Left ventricle myocardium inferior (tissue), 1 donor: ENCODE data around the gene ATP10D. TPM values are rescaled to one million over a fixed set of nuclear protein-coding genes. Genes with fewer than 3 reads are reported as not detected.
A peak's percentile ranks its signal among the peaks of the same experiment; 100 is the strongest.

Source experiments
- DNase-seq: peaks from one replicate; pipeline ENCODE4 v3.0.0-alpha.2; 2020
- H3K27ac ChIP-seq: fragments of 200-600 bp; replicated peaks from 2 replicates; pipeline ENCODE4 v1.8.0; 2021
- H3K27me3 ChIP-seq: fragments of 200-600 bp; 2 replicates; pipeline ENCODE4 v1.8.0; 2021; ENCODE audit warnings: low read depth
- H3K36me3 ChIP-seq: fragments of 200-600 bp; 2 replicates; pipeline ENCODE4 v1.8.0; 2021
- H3K4me1 ChIP-seq: fragments of 200-600 bp; 2 replicates; pipeline ENCODE4 v1.8.0; 2021
- H3K4me3 ChIP-seq: fragments of 200-600 bp; 2 replicates; pipeline ENCODE4 v1.8.0; 2021; ENCODE audit warnings: mild to moderate bottlenecking, moderate library complexity
- H3K9me3 ChIP-seq: fragments of 200-600 bp; replicated peaks from 2 replicates; pipeline ENCODE4 v1.8.0; 2021
- intact Hi-C: fragments of 100-400 bp; cut with micrococcal nuclease; formaldehyde crosslinking; loops from one replicate; pipeline ENCODE4 v1.11.0; 2022
- total RNA-seq: library from RNA; stranded (reverse); fragmentation: NEBNext Ultra II Directional; extraction: Animal tissue kit (Norgen Biotek cat#: 25700); gene quantifications from one replicate; pipeline ENCODE4 v1.2.1, GENCODE V29; 2021
- TF ChIP-seq, protein P1 (sequence below): fragments of 200-600 bp; IDR thresholded peaks from 2 replicates; pipeline ENCODE4 v1.8.0; 2021; ENCODE audit warnings: antibody characterized with exemption, mild to moderate bottlenecking, borderline replicate concordance
- donor health status: DM: no; HTN: yes; CAD: no; lungs with severe emphysema.

Gene ATP10D
- total RNA-seq, 1 donor from 2014 or later: 10.3 TPM

DNA sequence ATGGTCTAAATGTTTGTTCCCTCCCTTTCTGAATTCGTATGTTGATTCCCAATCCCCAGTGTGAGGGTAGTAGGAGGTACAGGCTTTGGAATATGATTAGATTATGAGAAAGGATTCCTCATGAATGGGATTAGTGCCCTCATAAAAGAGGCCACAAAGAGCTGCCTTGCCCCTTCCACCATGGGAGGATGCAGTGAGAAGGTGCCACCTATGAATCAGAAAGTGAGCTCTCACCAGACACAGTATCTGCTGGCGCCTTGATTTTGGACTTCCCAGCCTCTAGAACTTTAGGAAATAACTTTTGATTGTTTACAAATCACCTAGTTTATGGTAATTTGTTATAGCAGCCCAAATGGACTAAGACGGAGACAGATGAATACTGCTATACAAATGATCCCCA is 3.6 kb downstream of the ATP10D start:
- intact Hi-C loops: no loop called here
- TF ChIP-seq, protein P1, sequence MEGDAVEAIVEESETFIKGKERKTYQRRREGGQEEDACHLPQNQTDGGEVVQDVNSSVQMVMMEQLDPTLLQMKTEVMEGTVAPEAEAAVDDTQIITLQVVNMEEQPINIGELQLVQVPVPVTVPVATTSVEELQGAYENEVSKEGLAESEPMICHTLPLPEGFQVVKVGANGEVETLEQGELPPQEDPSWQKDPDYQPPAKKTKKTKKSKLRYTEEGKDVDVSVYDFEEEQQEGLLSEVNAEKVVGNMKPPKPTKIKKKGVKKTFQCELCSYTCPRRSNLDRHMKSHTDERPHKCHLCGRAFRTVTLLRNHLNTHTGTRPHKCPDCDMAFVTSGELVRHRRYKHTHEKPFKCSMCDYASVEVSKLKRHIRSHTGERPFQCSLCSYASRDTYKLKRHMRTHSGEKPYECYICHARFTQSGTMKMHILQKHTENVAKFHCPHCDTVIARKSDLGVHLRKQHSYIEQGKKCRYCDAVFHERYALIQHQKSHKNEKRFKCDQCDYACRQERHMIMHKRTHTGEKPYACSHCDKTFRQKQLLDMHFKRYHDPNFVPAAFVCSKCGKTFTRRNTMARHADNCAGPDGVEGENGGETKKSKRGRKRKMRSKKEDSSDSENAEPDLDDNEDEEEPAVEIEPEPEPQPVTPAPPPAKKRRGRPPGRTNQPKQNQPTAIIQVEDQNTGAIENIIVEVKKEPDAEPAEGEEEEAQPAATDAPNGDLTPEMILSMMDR: no peak
- Histone ChIP-seq H3K4me1 (peaks cover 66% of the 10 kb centered on the region), H3K36me3 (peaks cover 4% of the 10 kb centered on the region), H3K9me3 (peaks cover 7% of the 10 kb centered on the region), H3K4me3 (no peak overlapping the region), H3K27me3 (no peaks in the 10 kb centered on the region), H3K27ac (no peak overlapping the region)
- DNase-seq: no peak

DNA sequence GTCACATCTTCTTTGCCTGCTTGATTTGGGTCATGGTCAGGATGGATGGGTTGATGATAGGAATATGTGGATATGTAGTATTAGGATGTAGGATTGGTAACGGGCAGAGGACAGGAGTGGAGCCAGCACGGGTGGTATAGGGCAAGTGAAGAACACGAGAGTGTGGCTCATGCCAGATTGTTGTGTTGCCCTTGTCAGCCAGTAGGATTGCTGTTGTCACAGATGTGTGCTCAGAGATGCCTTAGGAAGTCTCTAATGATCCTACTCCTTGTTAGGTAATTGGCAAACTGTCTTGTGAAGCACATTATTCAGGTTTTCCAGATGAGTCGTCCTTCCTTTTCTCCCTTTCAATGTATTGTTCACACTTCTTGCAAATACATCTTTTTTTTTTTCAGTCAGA is 5.5 kb downstream of the ATP10D start:
- intact Hi-C loops: no loop called here
- H3K4me1 ChIP-seq: peaks cover 64% of the 10 kb centered on the region
- TF ChIP-seq, protein P1: peak; percentile 64

DNA sequence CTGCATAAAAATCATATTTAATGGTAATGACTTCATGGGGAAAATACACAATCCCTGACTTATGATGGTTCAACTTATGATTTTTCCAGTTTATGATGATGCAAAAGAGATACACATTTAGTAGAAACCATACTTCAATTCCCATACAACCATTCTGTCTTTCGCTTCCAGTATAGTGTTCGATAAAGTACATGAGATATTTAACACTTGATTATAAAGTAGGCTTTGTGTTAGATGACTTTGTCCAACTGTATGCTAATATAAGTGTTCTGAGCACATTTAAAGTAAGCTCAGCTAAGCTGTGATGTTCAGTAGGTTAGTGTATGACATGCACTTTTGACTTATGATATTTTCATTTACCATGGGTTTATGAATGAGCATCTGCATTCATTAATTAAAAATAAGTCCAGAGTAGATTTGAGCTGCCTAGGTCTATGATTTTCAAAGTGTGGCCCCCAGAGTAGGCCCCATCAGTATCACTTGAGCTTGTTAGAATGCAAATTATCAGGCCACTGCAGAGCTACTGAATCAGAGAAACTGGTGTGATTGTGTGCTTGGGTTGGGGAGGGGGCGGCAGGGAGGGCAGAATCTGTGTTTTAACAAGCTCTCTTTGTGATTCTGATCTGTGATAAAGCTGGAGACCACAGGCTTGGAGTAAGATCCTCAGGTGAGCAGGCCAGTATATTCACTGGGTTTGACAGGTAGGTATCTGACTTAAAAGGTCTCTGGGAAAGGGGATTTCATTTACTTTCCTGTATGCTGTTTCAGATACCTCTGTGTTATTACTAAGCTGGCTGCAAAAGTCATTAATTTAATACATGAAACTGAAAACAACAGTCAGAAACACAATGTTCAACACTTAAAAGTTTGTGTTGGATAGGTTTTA is 8.4 kb downstream of the ATP10D start:
- H3K27me3 ChIP-seq: no peaks in the 10 kb centered on the region
- no peak overlapping the region for H3K27ac ChIP-seq
- H3K36me3 ChIP-seq: peaks cover 4% of the 10 kb centered on the region
- H3K4me3 ChIP-seq: no peak overlapping the region
- TF ChIP-seq, protein P1: no peak
- peaks cover 6% of the 10 kb centered on the region for H3K9me3 ChIP-seq
- DNase-seq: no peak
- H3K4me1 ChIP-seq: peaks cover 52% of the 10 kb centered on the region
- intact Hi-C loops: no loop called here

More for the DNA sequence above, 5.5 kb downstream of the ATP10D start:
- no peak for DNase-seq
- Histone ChIP-seq H3K27ac (no peak overlapping the region), H3K4me3 (no peak overlapping the region), H3K36me3 (peaks cover 4% of the 10 kb centered on the region), H3K9me3 (peaks cover 7% of the 10 kb centered on the region), H3K27me3 (no peaks in the 10 kb centered on the region)

DNA sequence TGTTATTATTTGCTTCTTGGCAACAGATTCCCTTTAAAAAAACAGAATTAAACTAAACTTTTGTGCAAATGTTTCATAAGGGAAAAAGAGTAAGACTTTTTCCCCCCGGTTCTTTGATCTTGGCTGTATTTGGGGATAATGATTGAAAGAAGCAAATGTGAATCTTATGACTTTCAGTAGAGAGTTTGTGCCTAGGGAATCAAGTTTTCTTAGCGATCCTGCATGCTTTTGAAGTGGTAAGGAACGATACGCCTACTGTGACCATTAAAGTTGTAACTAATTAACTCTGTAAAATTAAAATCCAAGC is 9.0 kb downstream of the ATP10D start:
- Histone ChIP-seq H3K27ac (no peak overlapping the region), H3K36me3 (peaks cover 4% of the 10 kb centered on the region), H3K27me3 (no peaks in the 10 kb centered on the region), H3K4me3 (no peak overlapping the region), H3K9me3 (peaks cover under 1% of the 10 kb centered on the region), H3K4me1 (peaks cover 55% of the 10 kb centered on the region)
- TF ChIP-seq, protein P1: no peak
- intact Hi-C loops: no loop called here
- DNase-seq: no peak

DNA sequence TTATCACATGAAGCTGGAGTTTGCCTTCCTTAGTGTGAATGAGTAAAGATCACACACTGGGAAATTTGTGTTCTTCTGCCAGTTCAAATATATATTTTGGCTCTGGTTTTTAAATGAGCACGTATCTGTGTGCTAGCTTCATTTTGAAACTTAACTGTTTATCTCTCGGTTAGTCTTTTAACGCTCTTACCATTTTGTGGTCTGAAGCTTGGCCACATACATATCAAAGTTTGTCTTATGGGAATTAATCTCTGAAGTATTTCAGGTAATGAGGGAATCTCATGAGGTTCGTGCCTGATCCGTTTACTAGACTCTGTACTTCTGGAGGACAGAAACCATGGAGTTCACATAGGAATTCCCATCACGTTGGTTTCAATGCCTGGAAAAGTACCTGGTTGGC is 13.8 kb downstream of the ATP10D start:
- intact Hi-C loops: no loop called here
- peak overlapping the region; percentile 27 for H3K27ac ChIP-seq
- H3K4me3 ChIP-seq: no peak overlapping the region

More for the DNA sequence above, 13.8 kb downstream of the ATP10D start:
- TF ChIP-seq, protein P1: no peak
- H3K27me3 ChIP-seq: no peaks in the 10 kb centered on the region
- H3K36me3 ChIP-seq: no peaks in the 10 kb centered on the region
- H3K4me1 ChIP-seq: peaks cover 29% of the 10 kb centered on the region
- DNase-seq: no peak
- H3K9me3 ChIP-seq: no peaks in the 10 kb centered on the region
